OCI-LY7 (cell line): ENCODE data around the gene SPINK4. TPM values are rescaled to one million over a fixed set of nuclear protein-coding genes. Genes with fewer than 3 reads are reported as not detected.
A peak's percentile ranks its signal among the peaks of the same experiment; 100 is the strongest.

Experiments used
- BruUV-seq: library from RNA; stranded (reverse); fragments of 400-500 nt; replicated peaks from 2 replicates; lab custom pipeline; 2021; lab: Mats Ljungman, UMichigan
- CTCF ChIA-PET: fragments of 300-600 bp; sonication (Branson Sonifier 250); formaldehyde crosslinking; loops from one replicate; lab custom pipeline; 2022; ENCODE audit warnings: antibody characterized with exemption; ENCODE audit not compliant: unreplicated experiment; lab: Charles Lee
- POLR2A ChIA-PET: fragments of 300-600 bp; sonication (Branson Sonifier 250); formaldehyde crosslinking; loops from one replicate; lab custom pipeline; 2022; ENCODE audit warnings: antibody characterized with exemption; lab: Charles Lee
- DNase-seq: peaks from one replicate; pipeline ENCODE4 v3.0.0-alpha.2; 2015; ENCODE audit warnings: low spot score
- H2AFZ ChIP-seq: fragments of 200-600 bp; sonication (generic), shearing (Covaris generic); 2 replicates; pipeline ENCODE4 v1.6.1; 2014; ENCODE audit warnings: mild to moderate bottlenecking, antibody characterized with exemption, low read length, moderate library complexity
- H3K27ac ChIP-seq: fragments of 200-600 bp; sonication (generic); 2 replicates; pipeline ENCODE4 v1.5.1; 2014; ENCODE audit warnings: mixed run types, low read depth, mild to moderate bottlenecking, moderate library complexity, low read length, inconsistent platforms; ENCODE audit not compliant: poor library complexity, severe bottlenecking
- H3K36me3 ChIP-seq: fragments of 200-600 bp; sonication (generic); 2 replicates; pipeline ENCODE4 v1.6.1; 2014; ENCODE audit warnings: mild to moderate bottlenecking, antibody characterized with exemption, low read length, moderate library complexity, mixed read lengths; ENCODE audit not compliant: insufficient read depth
- H3K4me1 ChIP-seq: fragments of 200-600 bp; sonication (generic); 2 replicates; pipeline ENCODE4 v1.5.1; 2014; ENCODE audit warnings: mild to moderate bottlenecking, low read length; ENCODE audit not compliant: insufficient read depth, poor library complexity, severe bottlenecking
- H3K4me2 ChIP-seq: fragments of 200-600 bp; sonication (generic); 2 replicates; pipeline ENCODE4 v1.6.1; 2014; ENCODE audit warnings: mild to moderate bottlenecking, low read length
- H3K4me3 ChIP-seq: fragments of 200-600 bp; sonication (generic); 2 replicates; pipeline ENCODE4 v1.5.1; 2014; ENCODE audit warnings: mild to moderate bottlenecking, low read depth, low read length; ENCODE audit not compliant: poor library complexity, severe bottlenecking
- H3K79me2 ChIP-seq: fragments of 200-600 bp; sonication (generic); 2 replicates; pipeline ENCODE4 v1.6.1; 2016; ENCODE audit warnings: low read depth, mild to moderate bottlenecking, low read length, moderate library complexity, mixed read lengths; ENCODE audit not compliant: insufficient read depth
- H3K9me2 ChIP-seq: fragments of 200-600 bp; sonication (generic); 2 replicates; pipeline ENCODE4 v1.6.1; 2016; ENCODE audit warnings: mild to moderate bottlenecking, low read length, mixed read lengths; ENCODE audit not compliant: insufficient read depth
- H3K9me3 ChIP-seq: fragments of 200-600 bp; sonication (generic); 2 replicates; pipeline ENCODE4 v1.6.1; 2014; ENCODE audit warnings: mild to moderate bottlenecking, mixed run types, low read length, mixed read lengths
- H4K20me1 ChIP-seq: fragments of 200-600 bp; sonication (generic); 2 replicates; pipeline ENCODE4 v1.6.1; 2014; ENCODE audit warnings: mild to moderate bottlenecking, antibody characterized with exemption, low read length, moderate library complexity, mixed read lengths; ENCODE audit not compliant: insufficient read depth
- CTCF ChIP-seq: fragments of 200-600 bp; sonication (generic); conservative IDR thresholded peaks from 2 replicates; pipeline ENCODE4 v1.5.1; 2014; ENCODE audit warnings: mild to moderate bottlenecking, antibody characterized with exemption, low read length, moderate library complexity, mixed read lengths
- EZH2phosphoT487 ChIP-seq: fragments of 200-600 bp; sonication (generic); IDR thresholded peaks from 2 replicates; pipeline ENCODE4 v1.6.1; 2018; ENCODE audit warnings: low read depth, borderline replicate concordance, mild to moderate bottlenecking, mixed run types, antibody characterized with exemption, low read length, moderate library complexity, mixed read lengths
- intact Hi-C: fragments of 100-400 bp; cut with micrococcal nuclease; formaldehyde crosslinking; loops from one replicate; pipeline ENCODE4 v1.10.0; 2022; ENCODE audit not compliant: unreplicated experiment
- total RNA-seq, 2 experiments: library from RNA; depleted of rRNA in 1 of 2; stranded (reverse); fragments of >200 nt in 1 of 2; shearing (Covaris generic) in 1 of 2; gene quantifications; 2 replicates each; pipeline ENCODE4 v1.2.3, GENCODE V29; 2014 to 2022

SPINK4 gene
- total RNA-seq, 2 experiments from 2014 or later: not detected

DNA sequence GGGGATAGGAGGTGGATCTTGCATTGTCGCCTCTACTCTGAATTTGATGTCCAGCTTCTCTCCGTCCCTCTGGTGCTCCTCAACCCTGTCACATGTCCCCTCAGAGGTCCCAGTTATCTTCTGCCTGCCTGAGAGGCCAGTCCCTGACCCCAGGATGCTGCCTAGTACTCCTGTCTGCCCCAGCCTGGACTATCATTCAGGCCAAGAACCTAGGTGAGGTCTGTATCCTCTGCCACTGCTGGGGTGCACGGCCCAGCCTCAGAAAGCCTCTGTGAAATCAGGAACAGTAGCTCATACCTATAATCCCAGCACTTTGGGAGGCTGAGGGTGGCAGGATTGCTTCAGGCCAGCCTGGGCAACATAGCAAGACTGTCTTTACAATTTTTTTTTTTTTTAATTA is 8.6 kb downstream of the SPINK4 start:
- intact Hi-C loops: no loop called here
- peak overlapping the region; percentile 75 for H3K27ac ChIP-seq
- H3K79me2 ChIP-seq: no peaks in the 10 kb centered on the region
- H3K9me3 ChIP-seq: no peaks in the 10 kb centered on the region
- peak overlapping the region; percentile 60 for H3K4me2 ChIP-seq
- DNase-seq: no peak
- ChIA-PET POLR2A (interaction anchor here (0.6 to 1.7 kb wide), 12 partner anchors 8 to 579 kb away, joined by 3 to 6 read pairs (median 4); partner anchors contain the start of genes BAG1, CHMP5, SMU1 and SPINK4), CTCF (interaction anchor here (0.6 to 0.8 kb wide), 2 partner anchors 14 to 17 kb away, joined by 3 to 4 read pairs; no protein-coding TSS in a partner anchor)
- H2AFZ ChIP-seq: no peak overlapping the region; the same call in 1 of the 2 replicates
- H3K4me3 ChIP-seq: no peak overlapping the region
- no peaks in the 10 kb centered on the region for H3K9me2 ChIP-seq
- TF ChIP-seq EZH2phosphoT487 (no peak), CTCF (no peak)
- no TSS peak for BruUV-seq
- H4K20me1 ChIP-seq: no peaks in the 10 kb centered on the region
- peaks cover 15% of the 10 kb centered on the region for H3K36me3 ChIP-seq
- peaks cover 24% of the 10 kb centered on the region for H3K4me1 ChIP-seq

GRCh38 chr9:33249087-33249658 is 9.2 kb downstream of the SPINK4 start:
- Histone ChIP-seq H3K4me2 (peak overlapping the region; percentile 60), H3K4me3 (peak overlapping the region; percentile 20), H3K36me3 (peaks cover 21% of the 10 kb centered on the region), H3K9me3 (no peaks in the 10 kb centered on the region), H4K20me1 (no peaks in the 10 kb centered on the region), H3K9me2 (no peaks in the 10 kb centered on the region), H2AFZ (peak overlapping the region; percentile 41; the same call in 1 of the 2 replicates), H3K4me1 (peaks cover 24% of the 10 kb centered on the region), H3K79me2 (no peaks in the 10 kb centered on the region), H3K27ac (peak overlapping the region; percentile 75)
- ChIA-PET POLR2A (interaction anchor here (0.6 to 1.5 kb wide), 7 partner anchors 8 to 580 kb away, joined by 3 to 6 read pairs (median 4); partner anchors contain the start of genes SMU1 and SPINK4), CTCF (interaction anchor here (0.6 to 0.8 kb wide), 2 partner anchors 14 to 18 kb away, joined by 3 to 4 read pairs; no protein-coding TSS in a partner anchor)
- BruUV-seq: no TSS peak
- intact Hi-C loops: no loop called here
- peak; percentile 74 for DNase-seq
- TF ChIP-seq EZH2phosphoT487 (no peak), CTCF (peak; percentile 43; the same call in 1 of the 2 replicates)

DNA sequence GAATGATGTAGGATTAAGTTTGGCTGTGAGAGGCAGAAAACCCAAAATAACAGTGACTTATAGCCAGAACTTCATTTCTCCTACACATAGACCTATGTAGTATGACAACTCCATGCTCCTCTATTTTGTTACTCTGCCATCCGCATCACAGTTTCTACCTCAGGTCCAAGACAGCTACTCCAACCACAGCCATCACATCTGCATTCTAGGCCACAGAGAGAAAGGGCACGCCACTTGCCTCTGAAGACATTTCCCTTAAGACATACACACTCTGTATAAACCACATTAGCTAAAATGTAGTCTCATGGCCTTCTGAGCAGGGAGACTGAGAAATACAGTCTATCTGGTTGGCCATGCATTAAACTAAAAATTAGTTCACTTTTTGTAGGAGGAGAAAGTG is 10.0 kb downstream of the SPINK4 start:
- Histone ChIP-seq H3K4me2 (peak overlapping the region; percentile 60), H3K27ac (peak overlapping the region; percentile 75), H4K20me1 (no peaks in the 10 kb centered on the region), H3K9me3 (no peaks in the 10 kb centered on the region), H3K4me1 (peaks cover 24% of the 10 kb centered on the region), H2AFZ (peak overlapping the region; percentile 41; the same call in 1 of the 2 replicates), H3K9me2 (no peaks in the 10 kb centered on the region), H3K36me3 (peaks cover 29% of the 10 kb centered on the region), H3K79me2 (no peaks in the 10 kb centered on the region), H3K4me3 (peak overlapping the region; percentile 20)
- intact Hi-C loops: no loop called here
- POLR2A ChIA-PET: no interaction called here
- BruUV-seq: no TSS peak
- DNase-seq: no peak
- TF ChIP-seq EZH2phosphoT487: no peak
- TF ChIP-seq CTCF: no peak
- CTCF ChIA-PET: no interaction called here
